ENCODE data around the gene TGFBR3. TPM values are rescaled to one million over a fixed set of nuclear protein-coding genes. Genes with fewer than 3 reads are reported as not detected.
"Not testable (repeated sequence)": the region's sequence is repeated elsewhere in the genome, so short reads cannot be mapped to it uniquely, and the experiment has no call there.

The TGFBR3 gene
- total RNA-seq, 4 donors from 2014 or later, result 37.3 to 61.7 (median 48.4) TPM

GRCh38 chr1:91854852-91855534 is 31.0 kb downstream of the TGFBR3 start:
- Histone ChIP-seq H3K9me3 (no peaks in the 10 kb centered on the region), H3K27me3 (no peaks in the 10 kb centered on the region), H3K27ac (no peak overlapping the region), H3K36me3 (no peaks in the 10 kb centered on the region), H3K4me3 (no peak overlapping the region), H3K4me1 (peaks cover 12 to 25% of the 10 kb centered on the region in 2 donors)
- intact Hi-C loops (cut with DNase I; ENCODE audit: low total_unique reads), result no loop called here
- DNase-seq, result no peak
- no peak for TF ChIP-seq CTCF (IDR thresholded peaks at IDR 0.05 in 4 of 5, conservative IDR thresholded peaks at IDR 0.05 in 1 of 5)
- ATAC-seq, result no peak
- in situ Hi-C loops (cut with MboI; ENCODE audit: low sequenced_read_pairs in 4 of 4), result no loop called here

- H3K4me1 ChIP-seq, result peaks cover 12 to 30% of the 10 kb centered on the region in 2 donors
Observed at GRCh38 chr1:91853397-91853796, 32.6 kb downstream of the TGFBR3 start.

DNA sequence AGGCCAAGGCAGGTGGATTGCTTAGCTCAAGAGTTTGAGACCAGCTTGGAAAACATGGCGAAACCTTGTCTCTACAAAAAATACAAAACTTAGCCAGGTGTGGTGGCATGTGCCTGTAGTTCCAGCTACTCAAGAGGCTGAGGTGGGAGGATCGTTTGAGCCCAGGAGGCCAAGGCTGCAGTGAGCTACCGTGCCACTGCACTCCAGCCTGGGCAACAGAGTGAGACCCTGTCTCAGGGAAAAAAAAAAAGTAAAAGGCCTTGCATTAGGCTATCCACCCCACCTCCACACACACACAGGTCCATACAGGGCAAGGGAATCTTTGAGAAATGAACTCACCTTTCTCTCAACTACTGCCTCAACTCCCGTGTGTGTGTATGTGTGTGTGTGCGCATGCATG is 33.9 kb downstream of the TGFBR3 start:
- H3K4me3 ChIP-seq; ATAC-seq; H3K36me3 ChIP-seq; intact Hi-C loops (cut with DNase I; ENCODE audit: low total_unique reads); H3K9me3 ChIP-seq; in situ Hi-C loops (cut with MboI; ENCODE audit: low sequenced_read_pairs in 4 of 4); H3K27me3 ChIP-seq; DNase-seq: not testable (repeated sequence)
- Histone ChIP-seq H3K4me1 (peaks cover 12 to 32% of the 10 kb centered on the region in 2 donors), H3K27ac (peak overlapping the region; percentile 68 to 78 (median 76))

More at GRCh38 chr1:91853397-91853796, 32.6 kb downstream of the TGFBR3 start:
- intact Hi-C loops (cut with DNase I; ENCODE audit: low total_unique reads), result no loop called here
- Histone ChIP-seq H3K27me3 (no peaks in the 10 kb centered on the region), H3K36me3 (no peaks in the 10 kb centered on the region), H3K27ac (no peak overlapping the region), H3K4me3 (no peak overlapping the region), H3K9me3 (no peaks in the 10 kb centered on the region)
- TF ChIP-seq POLR2A (IDR thresholded peaks at IDR 0.05) (no peak), CTCF (IDR thresholded peaks at IDR 0.05 in 4 of 5, conservative IDR thresholded peaks at IDR 0.05 in 1 of 5) (no peak)
- DNase-seq, result no peak
- in situ Hi-C loops (cut with MboI; ENCODE audit: low sequenced_read_pairs in 4 of 4), result no loop called here
- no peak for ATAC-seq

DNA sequence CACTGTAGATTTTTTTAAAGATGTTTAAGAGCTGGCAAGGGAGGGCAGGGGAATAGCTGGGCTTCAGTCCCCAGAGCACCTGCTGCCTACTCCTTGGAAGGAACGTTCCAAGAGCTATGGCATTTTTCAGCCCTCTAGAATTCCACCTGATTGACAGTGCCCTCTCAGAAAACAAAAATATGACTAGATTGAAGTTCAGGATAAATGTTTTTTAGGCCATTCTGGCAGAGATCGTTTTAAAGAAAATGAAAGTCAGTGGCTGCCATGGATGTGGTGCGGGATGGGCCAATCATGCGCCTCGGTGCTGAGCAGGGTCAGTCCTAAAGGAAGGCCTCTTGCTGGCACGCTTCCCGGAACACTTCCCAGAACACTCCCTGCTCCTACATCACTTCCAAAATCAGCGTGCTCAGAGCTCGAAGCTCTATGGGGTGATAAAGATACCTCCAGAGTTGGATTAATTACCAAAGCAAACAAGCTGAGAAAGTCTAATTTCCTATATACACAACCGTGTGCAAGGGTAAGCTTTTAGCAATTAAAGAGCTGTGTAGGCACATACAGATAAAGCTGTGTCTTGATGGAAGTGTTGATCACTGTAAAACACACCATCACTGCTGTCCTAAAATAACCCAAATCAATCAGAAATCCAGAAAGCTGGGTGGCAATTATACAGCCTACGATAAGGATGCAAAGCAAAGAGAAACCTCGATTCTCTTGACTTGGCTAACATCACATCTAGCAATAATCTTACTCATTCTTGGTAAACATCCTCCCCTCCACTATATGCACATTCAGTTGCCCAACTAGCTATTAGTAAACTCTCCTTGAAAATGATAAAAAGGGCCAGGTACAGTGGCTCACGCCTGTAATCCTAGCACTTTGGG is 34.6 kb downstream of the TGFBR3 start:
- Histone ChIP-seq H3K9me3 (no peaks in the 10 kb centered on the region), H3K36me3 (no peaks in the 10 kb centered on the region), H3K4me1 (peaks cover 18 to 38% of the 10 kb centered on the region in 2 donors), H3K27ac (peak overlapping the region; percentile 68 to 78 (median 76)), H3K27me3 (no peaks in the 10 kb centered on the region), H3K4me3 (peak overlapping the region; percentile 10 to 37 (median 22))
- DNase-seq, result peak; percentile 71 to 72
- peak; percentile 69 to 78 for ATAC-seq
- intact Hi-C loops (cut with DNase I; ENCODE audit: low total_unique reads) (no loop called here), in situ Hi-C loops (cut with MboI; ENCODE audit: low sequenced_read_pairs in 4 of 4) (no loop called here)
- TF ChIP-seq CTCF (IDR thresholded peaks at IDR 0.05 in 4 of 5, conservative IDR thresholded peaks at IDR 0.05 in 1 of 5), result no peak
- TF ChIP-seq POLR2A (IDR thresholded peaks at IDR 0.05), result no peak

GRCh38 chr1:91850708-91851107 is 35.2 kb downstream of the TGFBR3 start:
- no peak for TF ChIP-seq POLR2A (IDR thresholded peaks at IDR 0.05)
- no peak for TF ChIP-seq CTCF (IDR thresholded peaks at IDR 0.05 in 4 of 5, conservative IDR thresholded peaks at IDR 0.05 in 1 of 5)

More at GRCh38 chr1:91850708-91851107, 35.2 kb downstream of the TGFBR3 start:
- H3K4me1 ChIP-seq, result peaks cover 25 to 45% of the 10 kb centered on the region in 2 donors
- intact Hi-C loops (cut with DNase I; ENCODE audit: low total_unique reads), result no loop called here
- no peaks in the 10 kb centered on the region for H3K27me3 ChIP-seq
- no peaks in the 10 kb centered on the region for H3K9me3 ChIP-seq
- ATAC-seq (no peak), DNase-seq (no peak)
- H3K27ac ChIP-seq, result peak overlapping the region; percentile 68 to 78 (median 76)
- in situ Hi-C loops (cut with MboI; ENCODE audit: low sequenced_read_pairs in 4 of 4), result no loop called here
- peak overlapping the region in 2 of 4 donors; percentile 10 to 37 for H3K4me3 ChIP-seq
- no peaks in the 10 kb centered on the region for H3K36me3 ChIP-seq

Data from gastrocnemius medialis (tissue), 4 donors.